CD4-positive, alpha-beta T cell treated with Interleukin-15 for 1 hour (primary cell): Measurements from ENCODE around the gene LUC7L.
"Not testable (repeated sequence)": the region's sequence is repeated elsewhere in the genome, so short reads cannot be mapped to it uniquely, and the experiment has no call there.

ENCODE experiments used
- DNase-seq: peaks from one replicate; pipeline ENCODE4 v3.0.0-alpha.2; 2020

LUC7L gene

DNA sequence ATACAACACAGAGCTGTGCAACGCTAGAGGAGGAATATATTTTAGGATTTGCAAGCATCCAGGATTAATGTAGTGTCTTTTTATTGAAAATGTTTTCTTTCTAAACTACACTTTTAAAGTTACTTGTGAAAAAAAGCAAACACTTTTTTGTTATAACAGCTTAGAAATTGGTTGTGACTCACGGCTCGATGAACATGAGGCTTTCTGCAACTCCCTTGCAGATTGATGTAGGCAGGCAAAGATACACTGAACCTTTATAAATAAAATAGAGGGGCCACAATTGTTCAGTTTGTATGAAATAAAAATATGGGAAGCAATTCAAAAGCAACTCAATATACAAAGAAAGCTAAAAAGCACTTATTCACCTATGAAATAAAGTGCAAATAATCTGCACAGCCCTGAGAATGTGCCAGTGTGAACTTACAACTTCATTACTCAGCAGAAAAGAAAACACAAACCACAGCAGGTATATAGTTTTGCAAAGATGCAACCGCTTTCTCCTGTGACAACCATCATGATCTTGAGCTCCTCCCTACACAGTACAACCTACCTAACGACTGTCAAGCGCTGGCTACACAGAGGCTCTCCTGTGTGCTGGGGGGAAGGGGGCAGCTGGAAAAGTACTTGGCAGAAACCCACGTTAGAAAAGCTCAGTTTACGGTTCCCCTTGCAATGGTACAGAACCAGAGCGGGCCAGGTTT, 948 bp downstream of the LUC7L start:
- DNase-seq = no peak

DNA sequence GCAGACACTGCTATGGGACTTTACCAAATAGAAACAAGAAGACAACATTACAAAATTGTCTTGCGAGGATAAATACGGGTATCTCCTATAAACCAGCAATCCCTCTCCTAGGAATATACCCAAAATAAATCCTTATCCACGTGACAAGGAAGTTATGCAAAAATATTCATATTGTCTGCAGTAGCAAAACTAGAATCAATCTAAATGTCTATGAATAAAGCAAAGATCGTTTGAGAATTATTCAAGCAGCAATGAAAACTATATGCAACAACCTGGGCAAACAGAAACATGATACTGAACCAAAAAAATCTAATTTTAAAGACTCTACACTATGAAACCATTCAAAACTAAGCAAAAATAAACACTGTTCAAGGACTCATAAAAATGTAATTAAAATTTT, 9.2 kb downstream of the LUC7L start:
- DNase-seq = no peak

DNA sequence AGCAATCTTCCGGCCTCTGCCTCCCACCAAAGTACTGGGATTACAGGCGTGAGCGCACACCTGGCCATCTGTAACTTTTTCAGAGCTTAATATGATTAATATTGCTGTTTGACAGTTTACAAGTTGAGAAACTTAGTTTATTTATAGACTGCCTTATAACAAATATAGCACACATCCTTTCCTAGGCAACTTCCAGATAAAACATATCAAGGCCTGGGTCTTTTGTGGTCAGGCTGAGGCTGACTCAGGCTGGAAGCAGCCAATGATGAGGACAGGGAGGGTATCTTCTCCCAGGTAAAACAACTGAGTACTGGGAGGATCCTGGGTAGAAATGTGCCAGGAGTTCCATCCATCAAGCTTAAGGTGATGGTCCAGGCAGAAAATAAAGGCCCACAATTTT, 16.2 kb downstream of the LUC7L start:
- DNase-seq = no peak

DNA sequence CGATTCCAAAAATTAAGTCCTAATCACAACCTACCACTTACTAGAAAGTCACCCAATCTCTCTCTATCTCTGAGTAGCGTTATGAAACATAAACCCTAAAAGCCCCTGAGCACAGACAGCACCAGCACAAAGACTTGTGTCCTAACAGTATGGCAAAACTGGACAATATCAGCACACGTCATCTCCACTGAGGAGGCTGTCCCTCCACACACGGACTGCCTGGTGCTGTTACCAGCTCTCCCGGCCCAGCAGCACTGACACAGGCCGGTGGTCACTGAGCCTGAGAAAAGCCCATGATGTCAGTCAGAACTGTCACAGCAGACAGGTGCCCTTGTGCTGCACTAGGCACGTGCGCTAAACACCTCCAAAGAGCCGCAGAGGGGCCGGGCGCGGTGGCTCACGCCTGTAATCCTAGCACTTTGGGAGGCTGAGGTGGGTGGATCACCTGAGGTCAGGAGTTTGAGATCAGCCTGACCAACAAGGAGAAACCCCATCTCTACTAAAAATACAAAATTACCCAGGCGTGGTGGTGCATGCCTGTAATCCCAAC, 17.5 kb downstream of the LUC7L start:
- DNase-seq = not testable (repeated sequence)

DNA sequence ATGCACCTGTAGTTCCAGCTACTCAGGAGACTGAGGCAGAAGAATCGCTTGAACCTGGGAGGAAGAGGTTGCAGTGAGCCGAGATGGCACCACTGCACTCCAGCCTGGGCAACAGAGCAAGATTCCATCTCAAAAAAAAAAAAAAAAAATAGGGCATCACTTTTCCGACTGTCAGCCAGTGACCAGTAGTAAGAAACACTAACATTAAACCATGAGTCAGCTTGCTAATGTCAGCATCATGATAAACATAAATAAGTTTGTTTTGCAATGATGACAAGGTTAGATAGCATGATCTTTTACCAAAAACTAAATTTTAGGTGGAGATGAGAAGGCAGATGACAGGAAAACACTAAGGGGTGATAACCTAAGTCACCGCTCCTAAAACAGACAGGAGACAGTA, 19.9 kb downstream of the LUC7L start:
- DNase-seq = not testable (repeated sequence)

DNA sequence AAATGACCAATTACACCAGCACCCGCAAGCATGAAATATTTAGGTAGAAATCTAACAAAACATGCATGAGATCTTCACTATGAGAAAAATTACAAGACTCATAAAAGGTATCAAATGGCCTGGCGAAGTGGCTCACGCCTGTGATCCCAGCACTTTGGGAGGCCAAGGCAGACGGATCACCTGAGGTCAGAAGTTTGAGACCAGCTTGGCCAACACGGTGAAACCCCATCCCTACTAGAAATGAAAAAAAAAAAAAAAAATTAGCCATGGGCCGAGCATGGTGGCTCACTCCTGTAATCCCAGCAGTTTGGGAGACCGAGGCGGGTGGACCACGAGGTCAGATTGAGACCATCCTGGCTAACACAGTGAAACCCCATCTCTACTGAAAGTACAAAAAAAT, 25.2 kb downstream of the LUC7L start:
- DNase-seq = not testable (repeated sequence)

DNA sequence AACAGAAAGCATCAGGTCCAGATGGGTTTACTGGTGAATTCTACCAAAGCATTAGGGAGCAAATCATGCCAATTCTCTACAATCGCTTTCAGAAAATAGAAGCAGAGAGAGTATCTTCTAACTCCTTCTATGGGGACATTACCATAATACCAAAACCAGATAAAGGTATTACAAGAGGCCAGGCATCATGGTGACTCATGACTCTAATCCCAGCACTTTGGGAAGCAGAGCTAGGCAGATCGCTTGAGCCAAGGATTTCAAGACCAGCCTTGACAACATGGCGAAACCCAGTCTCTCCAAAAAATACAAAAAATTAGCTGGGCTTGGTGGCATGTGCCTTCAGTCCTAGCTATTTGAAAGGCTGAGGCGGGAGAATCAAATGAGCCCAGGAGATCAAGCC, 26.0 kb downstream of the LUC7L start:
- DNase-seq = no peak

DNA sequence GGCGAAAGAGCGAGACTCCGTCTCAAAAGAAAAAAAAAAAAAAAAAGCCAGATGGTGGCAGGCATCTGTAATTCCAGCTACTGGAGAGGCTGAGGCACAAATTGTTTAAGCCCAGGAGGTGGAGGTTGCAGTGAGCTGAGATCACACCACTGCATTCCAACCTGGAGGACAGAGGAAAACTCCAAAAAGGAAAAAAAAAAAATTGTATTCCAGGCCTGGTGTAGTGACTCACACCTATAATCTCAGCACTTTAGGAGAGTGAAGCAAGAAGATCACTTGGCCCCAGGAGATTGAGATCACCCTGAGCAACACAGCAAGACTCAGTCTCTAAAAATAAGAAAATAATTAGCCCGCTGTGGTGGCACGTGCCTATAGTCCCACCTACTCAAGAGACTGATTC, 28.9 kb downstream of the LUC7L start:
- DNase-seq = no peak

DNA sequence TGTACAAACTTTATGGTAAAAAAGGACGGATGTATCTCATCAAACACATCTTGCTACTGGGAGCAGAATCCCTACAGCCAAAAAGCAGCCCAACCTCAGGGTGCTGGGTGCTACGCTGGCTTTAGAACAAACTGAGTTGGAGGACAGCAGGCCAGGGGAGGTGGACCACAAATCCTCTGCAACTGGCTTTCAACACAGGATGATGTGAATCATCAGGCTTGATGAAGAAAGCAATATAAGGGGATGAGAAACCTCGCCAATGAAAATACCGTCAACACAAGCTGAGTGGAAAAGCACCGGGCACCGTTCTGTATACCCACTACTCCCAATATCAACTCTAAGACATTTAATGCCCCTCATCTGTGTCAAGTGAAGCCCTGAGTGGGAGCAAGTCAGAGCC, 34.7 kb downstream of the LUC7L start:
- DNase-seq = no peak

DNA sequence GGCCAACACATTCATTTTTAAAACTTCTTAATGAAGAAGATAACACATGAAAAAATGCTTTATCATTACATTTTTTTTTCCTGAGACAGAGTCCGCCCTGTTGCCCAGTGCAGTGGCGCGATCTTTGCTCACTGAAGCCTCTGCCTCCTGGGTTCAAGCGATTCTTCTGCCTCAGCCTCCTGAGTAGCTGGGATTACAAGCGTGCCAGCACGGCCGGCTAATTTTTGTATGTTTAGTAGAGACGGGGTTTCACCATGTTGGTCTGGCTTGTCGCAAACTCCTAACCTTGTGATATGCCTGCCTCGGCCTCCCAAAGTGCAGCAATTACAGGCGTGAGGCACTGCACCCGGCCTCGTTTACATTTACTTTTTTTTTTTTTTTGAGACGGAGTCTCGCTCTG, 35.8 kb downstream of the LUC7L start:
- no peak for DNase-seq

DNA sequence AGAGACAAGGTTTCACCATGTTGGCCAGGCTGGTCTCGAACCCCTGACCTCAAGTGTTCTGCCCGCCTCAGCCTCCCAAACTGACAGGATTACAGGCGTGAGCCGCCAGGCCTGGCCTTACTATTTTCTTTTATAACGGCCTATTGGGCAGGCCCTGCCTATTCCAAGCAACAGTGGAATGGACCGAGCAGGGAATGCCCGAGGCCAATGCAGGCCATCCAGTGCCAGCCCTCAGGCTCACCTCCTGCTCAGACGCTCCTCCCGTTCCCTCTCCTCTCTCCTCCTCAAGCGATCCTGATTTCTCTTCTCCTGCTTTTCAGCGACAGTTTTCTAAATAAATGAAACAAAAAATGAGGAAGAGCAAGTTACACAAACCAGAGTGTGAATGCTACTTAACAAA, 36.6 kb downstream of the LUC7L start:
- no peak for DNase-seq

DNA sequence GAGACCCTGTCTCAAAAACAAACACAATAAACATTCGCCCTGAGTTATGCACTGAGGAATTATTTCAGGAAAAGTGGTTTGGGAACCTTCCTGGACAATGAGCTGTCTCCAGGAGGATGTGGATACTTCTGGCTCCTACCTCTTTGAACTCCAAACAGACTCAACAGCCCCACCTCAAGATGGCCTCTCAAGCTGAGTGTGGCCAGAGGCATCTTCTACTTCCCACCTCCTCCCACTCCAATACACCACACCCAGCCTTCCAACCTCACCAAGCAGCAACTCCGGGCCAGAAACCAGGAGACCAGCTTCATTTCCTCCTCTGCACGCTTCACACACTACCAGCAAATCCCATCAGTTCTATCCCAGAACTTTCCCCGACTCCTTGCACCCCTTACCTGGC, 37.4 kb downstream of the LUC7L start:
- no peak for DNase-seq

DNA sequence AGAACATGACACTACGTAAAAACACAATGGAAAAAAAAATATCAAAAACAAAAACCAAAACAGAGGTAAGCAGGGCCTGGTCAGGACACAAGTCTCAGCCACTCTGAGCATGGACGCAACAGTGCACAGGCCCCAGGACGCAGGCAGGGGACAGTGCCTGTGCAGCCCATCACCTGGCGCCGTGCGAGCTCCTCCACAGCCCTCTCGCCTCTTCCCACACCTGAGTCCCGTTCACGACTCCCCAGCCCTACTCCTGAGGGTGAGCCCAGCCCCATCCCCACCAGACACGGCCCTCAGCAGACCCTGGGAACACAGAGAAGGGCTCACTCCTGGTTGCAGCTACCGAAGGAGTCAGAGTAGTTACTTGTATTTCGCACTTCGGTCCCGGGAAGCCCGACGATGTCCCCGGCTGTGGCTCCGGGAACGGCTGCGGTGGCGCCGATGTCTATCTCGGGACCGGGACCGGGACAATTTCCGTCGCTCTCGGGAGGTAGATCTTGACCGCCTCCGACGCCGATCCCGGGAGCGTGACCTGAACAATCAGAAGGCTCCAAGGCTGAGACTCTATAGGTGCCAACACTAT, 39.6 kb downstream of the LUC7L start:
- DNase-seq = no peak

DNA sequence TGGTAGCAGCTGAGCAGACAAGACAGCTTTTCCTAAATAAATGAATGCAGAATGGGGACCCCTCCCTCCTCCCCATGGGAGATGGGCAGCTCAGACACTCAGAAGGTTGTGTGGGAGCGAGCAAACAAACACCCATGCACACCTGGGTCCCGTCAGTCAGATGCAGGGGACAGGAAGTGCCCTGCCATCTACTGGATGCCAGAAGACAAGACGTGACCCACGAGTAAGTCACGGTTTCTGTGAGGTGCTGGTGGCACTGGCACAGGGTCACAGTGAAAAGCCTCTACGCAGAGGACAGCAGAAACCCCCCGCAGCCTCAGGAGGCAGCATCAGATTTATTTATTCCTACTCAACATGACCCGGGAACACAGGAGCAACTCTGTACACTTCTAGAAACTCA, 40.6 kb downstream of the LUC7L start:
- DNase-seq = no peak

DNA sequence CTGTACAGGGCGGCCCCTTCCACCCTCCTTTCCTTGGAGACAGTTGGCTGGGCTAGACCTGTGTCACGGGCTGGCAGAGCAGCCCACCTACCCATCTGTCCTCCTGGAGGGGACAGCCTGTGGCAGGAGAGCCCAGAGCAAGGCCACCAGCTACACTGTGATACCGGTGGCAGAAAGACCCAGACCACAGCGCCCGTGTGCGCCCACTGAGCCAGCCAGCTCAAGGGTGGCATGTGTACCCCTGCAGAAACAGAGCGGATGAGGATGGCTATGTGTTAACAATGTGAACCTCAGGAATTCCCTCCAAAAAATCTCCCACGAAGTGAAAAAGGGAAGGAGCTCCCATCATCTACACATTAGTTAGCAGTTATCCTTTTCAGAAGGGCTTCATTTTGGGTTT, 41.9 kb downstream of the LUC7L start:
- DNase-seq = no peak

DNA sequence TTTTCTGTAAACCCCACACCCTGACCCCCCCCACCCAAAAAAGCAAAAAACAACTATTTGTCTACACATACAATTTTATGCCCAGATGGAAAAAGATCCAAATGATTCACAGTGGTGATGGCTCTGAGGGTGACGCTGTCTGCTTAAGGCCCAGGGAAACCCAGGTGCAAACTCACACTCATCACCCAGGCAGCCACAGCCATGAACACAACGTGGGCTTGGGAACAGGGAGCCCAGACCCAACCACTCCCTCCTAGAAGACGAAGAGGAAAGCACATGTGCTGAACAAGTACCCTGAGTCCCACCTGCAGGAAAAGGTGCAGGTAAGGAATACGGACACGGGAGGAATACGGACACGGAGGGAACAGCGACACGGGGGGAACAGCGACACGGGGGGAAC, 43.6 kb downstream of the LUC7L start:
- DNase-seq = no peak

DNA sequence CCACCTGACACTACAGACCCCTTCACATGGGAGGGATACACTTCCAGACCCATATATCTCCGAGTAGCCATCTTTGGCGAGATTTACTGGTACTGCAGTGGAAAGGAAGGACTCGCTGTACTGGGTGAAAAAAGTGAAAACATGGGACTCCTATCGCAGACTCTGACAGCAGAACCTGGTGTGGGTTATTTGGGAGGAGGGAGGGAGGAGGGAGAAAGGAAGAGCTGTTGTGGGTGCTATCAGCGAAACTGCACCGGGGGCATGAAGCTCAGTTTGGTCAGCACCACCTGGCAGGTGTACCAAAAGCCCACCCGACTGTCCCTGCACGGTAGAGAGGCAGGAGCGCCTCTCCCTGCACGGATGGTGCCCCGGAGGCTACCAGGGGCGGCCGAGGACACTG, 44.0 kb downstream of the LUC7L start:
- DNase-seq = no peak

DNA sequence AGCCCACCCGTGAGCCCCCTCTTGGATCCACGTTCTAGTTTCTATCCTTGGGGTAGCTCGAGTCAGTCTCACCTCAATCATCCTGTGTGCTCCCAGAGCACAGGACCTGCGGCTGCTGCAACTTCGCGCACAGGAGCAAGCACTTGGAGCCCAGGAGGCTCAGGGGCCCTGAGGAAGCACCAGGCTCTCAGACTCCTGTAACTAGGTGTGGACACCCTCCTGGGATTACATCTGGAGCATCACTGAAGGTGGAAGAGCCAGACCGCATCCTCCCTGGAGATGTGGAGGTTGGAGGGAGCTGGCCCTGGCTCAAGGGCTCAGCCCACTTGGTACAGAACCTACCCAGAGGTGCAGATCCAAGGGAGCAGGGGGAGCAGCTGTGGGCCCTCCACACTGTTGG, 46.2 kb downstream of the LUC7L start:
- DNase-seq = no peak

DNA sequence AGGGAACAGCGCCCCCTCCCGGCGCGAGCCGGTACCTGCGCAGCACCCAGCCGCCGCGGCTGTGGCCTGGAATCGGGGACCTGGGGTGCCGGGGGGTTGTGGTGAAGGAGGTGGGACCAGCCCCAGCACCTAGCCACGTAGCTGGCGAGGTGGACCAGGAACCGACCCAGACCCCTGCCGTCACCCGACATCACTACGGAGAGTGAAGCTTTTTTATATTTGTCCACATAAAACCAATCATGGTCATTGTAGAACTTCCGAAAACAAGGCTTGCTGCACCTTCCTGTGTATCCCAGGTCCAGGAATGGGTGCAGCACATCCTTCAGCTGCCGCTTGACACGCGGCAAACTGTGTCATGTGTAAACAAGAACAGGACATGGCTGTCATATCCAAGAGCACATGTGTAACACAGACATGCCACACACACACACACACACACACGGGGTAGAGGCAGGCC, 47.7 kb downstream of the LUC7L start:
- DNase-seq = no peak

DNA sequence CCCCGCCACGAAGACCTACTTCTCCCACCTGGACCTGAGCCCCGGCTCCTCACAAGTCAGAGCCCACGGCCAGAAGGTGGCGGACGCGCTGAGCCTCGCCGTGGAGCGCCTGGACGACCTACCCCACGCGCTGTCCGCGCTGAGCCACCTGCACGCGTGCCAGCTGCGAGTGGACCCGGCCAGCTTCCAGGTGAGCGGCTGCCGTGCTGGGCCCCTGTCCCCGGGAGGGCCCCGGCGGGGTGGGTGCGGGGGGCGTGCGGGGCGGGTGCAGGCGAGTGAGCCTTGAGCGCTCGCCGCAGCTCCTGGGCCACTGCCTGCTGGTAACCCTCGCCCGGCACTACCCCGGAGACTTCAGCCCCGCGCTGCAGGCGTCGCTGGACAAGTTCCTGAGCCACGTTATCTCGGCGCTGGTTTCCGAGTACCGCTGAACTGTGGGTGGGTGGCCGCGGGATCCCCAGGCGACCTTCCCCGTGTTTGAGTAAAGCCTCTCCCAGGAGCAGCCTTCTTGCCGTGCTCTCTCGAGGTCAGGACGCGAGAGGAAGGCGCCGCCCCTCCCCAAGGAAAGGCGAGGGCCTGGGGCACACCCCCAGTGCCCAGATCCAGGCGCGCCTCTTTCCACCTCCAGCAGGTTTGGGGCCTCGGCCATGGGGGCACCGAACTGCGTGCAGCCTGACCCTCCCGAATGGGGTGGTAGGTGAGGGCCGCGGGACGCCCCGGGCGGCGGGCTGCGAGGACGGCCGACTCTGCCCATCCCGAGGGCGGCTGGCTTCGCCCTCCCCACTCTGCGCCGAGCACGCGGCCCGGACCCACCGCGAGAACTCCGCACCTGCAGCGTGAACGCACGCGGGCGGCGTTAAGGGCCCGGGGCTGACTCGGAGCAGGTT, 48.3 kb downstream of the LUC7L start:
- peak; percentile 79 for DNase-seq

DNA sequence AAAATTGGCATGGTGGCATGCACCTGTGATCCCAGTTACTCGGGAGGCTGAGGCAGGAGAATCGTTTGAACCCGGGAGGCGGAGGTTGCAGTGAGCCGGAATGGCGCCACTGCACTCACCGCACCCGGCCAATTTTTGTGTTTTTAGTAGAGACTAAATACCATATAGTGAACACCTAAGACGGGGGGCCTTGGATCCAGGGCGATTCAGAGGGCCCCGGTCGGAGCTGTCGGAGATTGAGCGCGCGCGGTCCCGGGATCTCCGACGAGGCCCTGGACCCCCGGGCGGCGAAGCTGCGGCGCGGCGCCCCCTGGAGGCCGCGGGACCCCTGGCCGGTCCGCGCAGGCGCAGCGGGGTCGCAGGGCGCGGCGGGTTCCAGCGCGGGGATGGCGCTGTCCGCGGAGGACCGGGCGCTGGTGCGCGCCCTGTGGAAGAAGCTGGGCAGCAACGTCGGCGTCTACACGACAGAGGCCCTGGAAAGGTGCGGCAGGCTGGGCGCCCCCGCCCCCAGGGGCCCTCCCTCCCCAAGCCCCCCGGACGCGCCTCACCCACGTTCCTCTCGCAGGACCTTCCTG, 49.1 kb downstream of the LUC7L start, which contains the start of gene HBQ1:
Gene HBQ1, plus strand, starts transcription at position 359 of the 575 bp plus-strand sequence. Its CDS starts 28 bp downstream, at position 387.
- DNase-seq = no peak

DNA sequence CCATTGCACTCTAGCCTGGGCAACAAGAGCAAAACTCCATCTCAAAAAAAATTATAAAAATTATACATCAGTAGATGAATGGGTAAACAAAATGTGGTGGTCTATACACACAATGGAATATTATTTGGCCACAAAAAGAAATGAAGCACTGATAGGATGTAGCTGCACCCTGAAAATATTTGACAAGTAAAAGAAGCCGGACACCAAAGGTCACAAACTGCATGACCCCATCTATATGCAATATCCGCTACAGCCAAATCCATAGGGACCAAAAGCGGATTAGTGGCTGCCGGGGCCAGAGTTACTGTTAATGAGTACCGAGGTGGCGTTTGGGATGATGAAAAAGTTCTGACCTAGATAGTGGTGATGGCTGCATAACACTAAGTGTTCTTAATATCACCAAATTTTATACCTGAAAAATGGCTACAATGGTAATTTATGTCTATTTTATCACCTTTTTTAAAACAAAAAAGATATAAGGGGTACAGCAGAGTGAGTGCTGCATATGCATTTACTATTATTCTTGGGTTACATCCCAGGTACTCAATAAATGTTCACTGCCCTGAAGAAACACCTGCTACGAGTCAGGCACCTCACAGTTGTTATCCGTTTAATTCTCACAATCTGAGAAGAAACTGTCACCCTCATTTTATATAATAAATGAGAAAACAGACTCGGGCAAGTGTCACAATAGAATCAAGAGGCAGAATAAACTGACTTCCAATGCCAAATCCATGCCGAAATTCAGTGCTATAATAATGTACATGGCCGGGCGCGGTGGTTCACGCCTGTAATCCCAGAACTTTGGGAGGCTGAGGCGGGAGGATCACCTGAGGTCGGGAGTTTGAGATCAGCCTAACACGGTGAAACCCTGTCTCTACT, 49.8 kb downstream of the LUC7L start:
- no peak for DNase-seq
